ENCODE data around the gene REPS1.
"Not testable (repeated sequence)": the region's sequence is repeated elsewhere in the genome, so short reads cannot be mapped to it uniquely, and the experiment has no call there.

REPS1 gene

DNA sequence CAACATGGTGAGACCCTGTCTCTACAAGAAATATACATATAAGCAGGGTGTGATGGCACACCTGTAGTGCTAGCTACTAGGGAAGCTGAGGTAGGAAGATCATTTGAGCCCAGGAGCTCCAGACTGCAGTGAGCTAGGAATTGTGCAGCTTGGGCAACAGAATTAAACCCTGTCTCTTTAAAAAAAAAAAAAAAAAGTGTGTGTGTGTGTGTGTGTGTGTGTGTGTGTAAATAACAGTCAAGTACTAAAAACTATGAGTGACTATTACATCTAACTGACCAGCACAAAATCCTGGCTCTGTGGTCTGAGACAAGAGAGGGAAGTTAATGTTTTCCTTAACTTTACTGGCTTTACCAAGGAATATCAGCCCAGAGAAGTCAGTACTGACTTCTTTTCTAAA lies 32.8 kb downstream of the REPS1 start:
- no peak for DNase-seq (ENCODE audit: low read depth)
- H3K36me3 ChIP-seq (ENCODE audit: control insufficient read depth, insufficient read depth, low read length, severe bottlenecking) = no peaks in the 10 kb centered on the region
- H3K9ac ChIP-seq (ENCODE audit: low read length) = no peak overlapping the region
- H3K4me3 ChIP-seq (ENCODE audit: low read length) = no peak overlapping the region
- H3K4me1 ChIP-seq (ENCODE audit: control insufficient read depth, insufficient read depth, low read length) = peaks cover 32% of the 10 kb centered on the region
- no peaks in the 10 kb centered on the region for H3K27me3 ChIP-seq (replicated peaks; ENCODE audit: control insufficient read depth, insufficient read depth, low read length)
- H3K9me3 ChIP-seq (ENCODE audit: control insufficient read depth, low read length) = no peaks in the 10 kb centered on the region

DNA sequence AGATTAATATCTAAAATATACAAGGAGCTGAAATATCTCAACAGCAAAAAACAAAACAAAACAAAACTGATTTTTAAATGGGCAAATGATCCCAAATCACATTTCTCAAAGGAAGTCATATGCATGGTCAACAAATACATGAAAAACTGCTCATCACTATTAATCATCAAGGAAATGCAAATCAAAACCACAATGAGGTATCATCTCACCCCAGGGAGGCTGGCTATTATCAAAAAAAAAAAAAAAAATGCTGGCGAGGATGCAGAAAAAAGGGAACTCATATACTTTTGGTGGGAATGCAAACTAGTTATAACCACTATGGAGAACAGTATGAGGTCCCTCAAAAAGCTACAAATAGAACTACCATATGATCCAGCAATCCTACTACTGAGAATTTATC lies 34.6 kb downstream of the REPS1 start:
- no peak for DNase-seq (ENCODE audit: low read depth)
- Histone ChIP-seq H3K27me3 (replicated peaks; ENCODE audit: control insufficient read depth, insufficient read depth, low read length) (no peaks in the 10 kb centered on the region), H3K9me3 (ENCODE audit: control insufficient read depth, low read length) (no peaks in the 10 kb centered on the region), H3K36me3 (ENCODE audit: control insufficient read depth, insufficient read depth, low read length, severe bottlenecking) (no peaks in the 10 kb centered on the region), H3K4me1 (ENCODE audit: control insufficient read depth, insufficient read depth, low read length) (peaks cover 24% of the 10 kb centered on the region), H3K9ac (ENCODE audit: low read length) (no peak overlapping the region), H3K4me3 (ENCODE audit: low read length) (no peak overlapping the region)

DNA sequence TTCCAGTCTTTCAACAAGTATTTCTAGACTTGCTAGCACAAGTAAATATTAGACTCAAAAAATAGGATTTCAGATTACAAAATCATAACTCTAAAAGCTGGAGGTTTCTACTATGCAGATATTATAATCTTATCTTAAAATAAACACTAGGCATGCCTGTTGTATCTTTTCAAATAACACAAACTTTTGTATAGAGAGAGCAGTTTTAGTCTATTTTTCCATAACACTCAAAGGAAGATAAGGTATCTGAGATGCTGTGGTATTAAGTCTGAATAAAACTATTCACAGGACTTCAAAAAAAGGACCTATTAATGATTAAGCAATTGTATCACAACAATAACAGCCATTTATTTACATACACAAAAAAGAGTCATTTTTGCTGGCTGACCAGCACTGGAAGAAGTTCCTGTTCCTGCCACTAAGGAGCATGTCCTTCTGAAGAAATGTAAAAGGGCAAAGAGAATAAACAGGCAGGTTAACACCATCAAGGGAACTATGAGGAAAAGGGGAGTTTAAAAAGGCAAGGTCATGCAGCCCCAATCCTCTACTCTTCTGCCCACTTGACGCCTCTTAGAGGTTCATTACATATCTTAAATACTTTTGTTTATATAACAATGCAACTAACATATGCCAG lies 39.4 kb downstream of the REPS1 start:
- Histone ChIP-seq H3K9me3 (ENCODE audit: control insufficient read depth, low read length) (no peaks in the 10 kb centered on the region), H3K4me1 (ENCODE audit: control insufficient read depth, insufficient read depth, low read length) (peaks cover 16% of the 10 kb centered on the region), H3K27me3 (replicated peaks; ENCODE audit: control insufficient read depth, insufficient read depth, low read length) (no peaks in the 10 kb centered on the region), H3K9ac (ENCODE audit: low read length) (no peak overlapping the region), H3K4me3 (ENCODE audit: low read length) (no peak overlapping the region), H3K36me3 (ENCODE audit: control insufficient read depth, insufficient read depth, low read length, severe bottlenecking) (no peaks in the 10 kb centered on the region)
- no peak for DNase-seq (ENCODE audit: low read depth)

DNA sequence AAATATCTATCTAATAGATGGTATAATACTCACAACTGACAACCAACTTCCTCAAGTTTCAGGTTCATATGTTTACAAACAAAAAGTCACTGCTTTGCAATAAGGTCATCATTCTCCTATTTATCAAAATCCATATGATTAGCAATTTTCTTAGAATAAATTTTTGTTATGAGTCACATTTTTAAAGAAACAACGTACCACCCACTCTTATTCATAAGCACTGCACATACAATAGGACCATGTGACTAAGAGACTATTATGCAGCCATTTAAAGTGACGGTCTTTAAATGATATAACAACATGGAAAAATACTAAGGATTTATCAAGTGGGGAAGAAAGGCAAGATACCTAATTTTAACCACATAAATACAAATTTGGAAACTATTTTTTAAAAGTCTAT lies 40.0 kb downstream of the REPS1 start:
- no peak overlapping the region for H3K9ac ChIP-seq (ENCODE audit: low read length)
- peaks cover 4% of the 10 kb centered on the region for H3K36me3 ChIP-seq (ENCODE audit: control insufficient read depth, insufficient read depth, low read length, severe bottlenecking)
- H3K4me1 ChIP-seq (ENCODE audit: control insufficient read depth, insufficient read depth, low read length) = peaks cover 11% of the 10 kb centered on the region
- DNase-seq (ENCODE audit: low read depth) = no peak
- no peak overlapping the region for H3K4me3 ChIP-seq (ENCODE audit: low read length)
- H3K9me3 ChIP-seq (ENCODE audit: control insufficient read depth, low read length) = no peaks in the 10 kb centered on the region
- H3K27me3 ChIP-seq (replicated peaks; ENCODE audit: control insufficient read depth, insufficient read depth, low read length) = no peaks in the 10 kb centered on the region

DNA sequence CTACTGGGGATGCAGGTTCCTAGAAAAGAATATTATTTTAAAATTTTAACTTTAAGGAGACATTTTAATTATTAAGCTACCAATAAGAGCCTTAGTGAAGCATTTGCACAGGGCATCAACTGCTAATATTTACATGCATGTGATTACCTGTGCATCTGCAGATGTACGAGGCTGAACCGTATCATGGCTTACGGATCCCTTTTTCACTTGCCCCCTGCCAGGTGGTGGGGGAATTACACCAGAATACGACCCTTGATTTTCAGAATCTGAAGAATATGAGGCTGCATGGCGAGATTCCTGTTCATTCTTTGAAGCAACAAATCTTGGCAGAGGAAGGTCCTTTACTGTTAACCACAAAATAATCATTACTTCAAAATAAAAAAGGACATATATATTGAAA lies 42.7 kb downstream of the REPS1 start:
- no peaks in the 10 kb centered on the region for H3K27me3 ChIP-seq (replicated peaks; ENCODE audit: control insufficient read depth, insufficient read depth, low read length)
- no peaks in the 10 kb centered on the region for H3K9me3 ChIP-seq (ENCODE audit: control insufficient read depth, low read length)
- peaks cover 10% of the 10 kb centered on the region for H3K4me1 ChIP-seq (ENCODE audit: control insufficient read depth, insufficient read depth, low read length)
- DNase-seq (ENCODE audit: low read depth) = no peak
- no peak overlapping the region for H3K4me3 ChIP-seq (ENCODE audit: low read length)
- no peak overlapping the region for H3K9ac ChIP-seq (ENCODE audit: low read length)
- H3K36me3 ChIP-seq (ENCODE audit: control insufficient read depth, insufficient read depth, low read length, severe bottlenecking) = peaks cover 10% of the 10 kb centered on the region

DNA sequence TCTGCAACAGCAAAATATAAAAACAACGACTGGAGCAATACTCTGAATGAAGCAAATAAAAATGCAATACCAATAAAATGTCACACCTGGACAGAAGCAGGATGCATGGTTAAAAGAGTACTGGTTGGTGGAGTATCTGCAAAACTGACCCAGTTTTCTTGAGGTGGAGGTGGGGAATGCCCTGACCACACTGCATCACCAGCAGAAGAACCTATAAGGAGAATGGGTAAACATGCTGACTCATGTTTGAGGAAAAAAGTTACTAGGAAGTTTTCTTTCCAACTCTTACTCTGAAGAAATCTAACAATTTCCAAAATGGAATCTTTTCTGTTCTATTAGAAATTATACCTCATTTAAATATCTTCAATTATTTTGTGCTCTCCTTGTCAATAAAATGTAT lies 43.6 kb downstream of the REPS1 start:
- Histone ChIP-seq H3K4me3 (ENCODE audit: low read length) (no peak overlapping the region), H3K9ac (ENCODE audit: low read length) (no peak overlapping the region), H3K4me1 (ENCODE audit: control insufficient read depth, insufficient read depth, low read length) (peaks cover 10% of the 10 kb centered on the region), H3K27me3 (replicated peaks; ENCODE audit: control insufficient read depth, insufficient read depth, low read length) (no peaks in the 10 kb centered on the region), H3K36me3 (ENCODE audit: control insufficient read depth, insufficient read depth, low read length, severe bottlenecking) (peaks cover 16% of the 10 kb centered on the region), H3K9me3 (ENCODE audit: control insufficient read depth, low read length) (no peaks in the 10 kb centered on the region)
- DNase-seq (ENCODE audit: low read depth) = peak; percentile 58

DNA sequence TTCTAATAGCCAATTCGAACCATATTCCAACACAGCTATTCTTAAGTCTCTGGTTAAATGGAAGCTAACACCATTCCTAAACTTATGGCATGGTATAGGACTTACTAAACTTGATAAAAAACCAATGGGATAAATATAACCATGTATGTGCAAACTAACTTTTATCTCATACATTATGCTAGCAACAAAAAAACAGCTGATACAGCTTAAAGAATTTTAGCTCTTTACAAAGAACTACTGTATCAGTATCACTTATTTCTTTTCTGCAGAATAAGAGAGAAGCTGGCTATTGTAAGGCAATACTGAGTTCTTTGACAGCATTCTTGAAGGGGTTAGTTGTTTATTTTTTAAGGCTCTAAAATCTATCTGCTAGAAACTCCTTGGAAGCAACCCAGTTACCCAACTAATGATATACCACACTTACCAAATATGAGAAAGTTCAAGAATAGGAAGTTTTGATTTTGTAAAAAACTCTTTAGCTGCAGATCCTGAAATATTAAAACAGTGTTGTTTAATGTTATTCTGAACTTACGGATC lies 44.9 kb downstream of the REPS1 start:
- H3K4me3 ChIP-seq (ENCODE audit: low read length) = no peak overlapping the region
- H3K4me1 ChIP-seq (ENCODE audit: control insufficient read depth, insufficient read depth, low read length) = peaks cover 10% of the 10 kb centered on the region
- no peaks in the 10 kb centered on the region for H3K9me3 ChIP-seq (ENCODE audit: control insufficient read depth, low read length)
- peak; percentile 19 for DNase-seq (ENCODE audit: low read depth)
- no peaks in the 10 kb centered on the region for H3K27me3 ChIP-seq (replicated peaks; ENCODE audit: control insufficient read depth, insufficient read depth, low read length)
- no peak overlapping the region for H3K9ac ChIP-seq (ENCODE audit: low read length)
- peaks cover 16% of the 10 kb centered on the region for H3K36me3 ChIP-seq (ENCODE audit: control insufficient read depth, insufficient read depth, low read length, severe bottlenecking)

DNA sequence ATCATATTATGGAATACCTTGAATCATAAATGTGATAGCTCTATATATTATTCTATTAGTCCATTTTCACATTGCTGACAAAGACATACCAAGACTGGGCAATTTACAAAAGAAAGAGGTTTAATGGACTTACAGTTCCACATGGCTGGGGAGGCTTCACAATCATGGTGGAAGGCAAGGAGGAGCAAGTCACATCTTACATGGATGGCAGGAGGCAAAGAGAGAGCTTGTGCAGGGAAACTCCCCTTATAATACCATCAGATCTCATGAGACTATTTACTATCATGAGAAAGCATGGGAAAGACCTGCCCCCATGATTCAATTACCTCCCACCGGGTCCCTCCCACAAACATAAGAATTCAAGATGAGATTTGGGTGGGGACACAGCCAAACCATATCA lies 51.2 kb downstream of the REPS1 start:
- not testable (repeated sequence) for DNase-seq (ENCODE audit: low read depth); H3K9ac ChIP-seq (ENCODE audit: low read length); H3K4me3 ChIP-seq (ENCODE audit: low read length); H3K27me3 ChIP-seq (replicated peaks; ENCODE audit: control insufficient read depth, insufficient read depth, low read length); H3K9me3 ChIP-seq (ENCODE audit: control insufficient read depth, low read length); H3K4me1 ChIP-seq (ENCODE audit: control insufficient read depth, insufficient read depth, low read length)
- H3K36me3 ChIP-seq (ENCODE audit: control insufficient read depth, insufficient read depth, low read length, severe bottlenecking) = peaks cover 30% of the 10 kb centered on the region

DNA sequence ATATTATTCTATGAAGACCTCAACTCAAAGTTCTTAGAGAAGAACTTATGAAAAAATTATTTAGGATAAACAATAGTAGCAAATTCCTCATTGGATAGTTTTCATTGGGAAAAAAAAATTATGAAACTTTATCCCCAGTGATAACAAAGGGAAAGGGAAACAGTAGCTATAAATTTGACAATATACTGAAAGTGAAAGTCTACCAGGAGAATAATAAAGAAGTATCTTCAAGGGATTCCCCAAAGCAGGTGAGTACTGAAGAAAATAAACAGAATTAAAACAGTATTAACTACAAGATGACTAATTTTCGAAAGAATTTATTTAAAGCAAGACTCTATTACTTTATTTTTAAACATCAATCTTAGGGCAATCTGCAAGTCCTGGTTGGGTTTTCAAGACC lies 56.4 kb downstream of the REPS1 start:
- no peak for DNase-seq (ENCODE audit: low read depth)
- Histone ChIP-seq H3K4me1 (ENCODE audit: control insufficient read depth, insufficient read depth, low read length) (no peaks in the 10 kb centered on the region), H3K4me3 (ENCODE audit: low read length) (no peak overlapping the region), H3K27me3 (replicated peaks; ENCODE audit: control insufficient read depth, insufficient read depth, low read length) (no peaks in the 10 kb centered on the region), H3K9me3 (ENCODE audit: control insufficient read depth, low read length) (no peaks in the 10 kb centered on the region), H3K36me3 (ENCODE audit: control insufficient read depth, insufficient read depth, low read length, severe bottlenecking) (peaks cover 22% of the 10 kb centered on the region), H3K9ac (ENCODE audit: low read length) (no peak overlapping the region)

DNA sequence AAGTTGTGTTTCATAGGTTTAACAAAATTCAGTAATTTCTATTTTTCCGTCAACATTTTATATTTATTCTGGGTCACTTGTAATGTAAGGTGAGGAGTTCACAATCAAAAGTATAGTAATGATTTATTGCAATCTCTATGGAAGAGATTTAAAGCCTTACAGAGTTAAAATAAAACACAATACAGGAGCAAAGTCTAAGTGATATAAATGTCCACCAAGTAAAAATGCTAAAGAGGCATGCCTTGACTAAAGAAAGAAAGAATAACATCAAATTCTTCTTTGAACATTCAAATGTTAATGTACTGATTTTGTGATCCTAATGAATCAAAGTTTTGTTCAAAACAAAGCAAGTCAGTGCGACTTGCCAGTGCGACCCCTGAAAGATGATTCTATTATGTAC lies 61.5 kb downstream of the REPS1 start:
- DNase-seq (ENCODE audit: low read depth) = no peak
- Histone ChIP-seq H3K4me3 (ENCODE audit: low read length) (no peak overlapping the region), H3K4me1 (ENCODE audit: control insufficient read depth, insufficient read depth, low read length) (no peaks in the 10 kb centered on the region), H3K9me3 (ENCODE audit: control insufficient read depth, low read length) (no peaks in the 10 kb centered on the region), H3K36me3 (ENCODE audit: control insufficient read depth, insufficient read depth, low read length, severe bottlenecking) (peaks cover 12% of the 10 kb centered on the region), H3K9ac (ENCODE audit: low read length) (no peak overlapping the region), H3K27me3 (replicated peaks; ENCODE audit: control insufficient read depth, insufficient read depth, low read length) (no peaks in the 10 kb centered on the region)

DNA sequence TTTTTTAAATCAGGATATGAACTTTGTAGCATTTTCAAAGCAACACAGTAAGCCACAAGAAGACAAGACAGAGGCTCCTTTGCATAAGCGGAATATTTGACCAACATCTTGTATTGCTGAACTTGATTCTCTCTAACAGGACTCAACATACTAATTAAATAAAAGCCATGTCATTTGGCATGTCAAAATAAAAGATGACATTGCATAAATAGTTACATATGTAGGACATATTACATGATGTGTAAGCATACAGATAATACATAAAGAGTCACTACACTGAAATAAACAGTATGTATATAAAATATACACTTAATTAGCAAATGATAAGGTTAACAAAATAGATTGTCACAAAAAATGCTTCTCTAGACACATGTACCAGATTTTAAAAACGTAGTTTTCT lies 62.2 kb downstream of the REPS1 start:
- Histone ChIP-seq H3K4me1 (ENCODE audit: control insufficient read depth, insufficient read depth, low read length) (no peaks in the 10 kb centered on the region), H3K36me3 (ENCODE audit: control insufficient read depth, insufficient read depth, low read length, severe bottlenecking) (peaks cover 14% of the 10 kb centered on the region), H3K27me3 (replicated peaks; ENCODE audit: control insufficient read depth, insufficient read depth, low read length) (no peaks in the 10 kb centered on the region), H3K9ac (ENCODE audit: low read length) (no peak overlapping the region), H3K4me3 (ENCODE audit: low read length) (no peak overlapping the region), H3K9me3 (ENCODE audit: control insufficient read depth, low read length) (no peaks in the 10 kb centered on the region)
- DNase-seq (ENCODE audit: low read depth) = no peak

DNA sequence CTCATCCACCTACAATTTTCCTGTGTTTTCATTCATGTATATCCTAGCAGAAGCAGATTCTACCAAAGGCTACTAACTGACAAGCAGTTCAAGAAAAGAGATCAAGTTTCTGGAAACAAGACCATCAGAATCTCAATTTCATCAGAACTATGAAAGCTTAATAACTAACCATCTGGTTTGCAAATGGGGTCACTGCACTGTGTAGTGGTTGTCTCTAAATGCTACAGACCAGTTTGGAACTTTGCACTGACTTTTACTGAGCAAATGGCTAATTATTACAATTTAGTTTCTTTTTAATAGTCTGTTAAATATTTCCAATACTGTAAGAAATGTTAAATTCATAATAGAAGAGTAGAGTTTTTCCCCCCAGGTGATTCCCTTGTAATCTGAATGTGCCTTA lies 64.5 kb downstream of the REPS1 start:
- Histone ChIP-seq H3K36me3 (ENCODE audit: control insufficient read depth, insufficient read depth, low read length, severe bottlenecking) (peaks cover 22% of the 10 kb centered on the region), H3K27me3 (replicated peaks; ENCODE audit: control insufficient read depth, insufficient read depth, low read length) (no peaks in the 10 kb centered on the region), H3K9ac (ENCODE audit: low read length) (no peak overlapping the region), H3K9me3 (ENCODE audit: control insufficient read depth, low read length) (no peaks in the 10 kb centered on the region), H3K4me3 (ENCODE audit: low read length) (no peak overlapping the region), H3K4me1 (ENCODE audit: control insufficient read depth, insufficient read depth, low read length) (no peaks in the 10 kb centered on the region)
- DNase-seq (ENCODE audit: low read depth) = no peak

Data from adipocyte (in vitro differentiated cells).